ENCODE data around the gene ADAMTSL3.

ADAMTSL3 gene, protein sequence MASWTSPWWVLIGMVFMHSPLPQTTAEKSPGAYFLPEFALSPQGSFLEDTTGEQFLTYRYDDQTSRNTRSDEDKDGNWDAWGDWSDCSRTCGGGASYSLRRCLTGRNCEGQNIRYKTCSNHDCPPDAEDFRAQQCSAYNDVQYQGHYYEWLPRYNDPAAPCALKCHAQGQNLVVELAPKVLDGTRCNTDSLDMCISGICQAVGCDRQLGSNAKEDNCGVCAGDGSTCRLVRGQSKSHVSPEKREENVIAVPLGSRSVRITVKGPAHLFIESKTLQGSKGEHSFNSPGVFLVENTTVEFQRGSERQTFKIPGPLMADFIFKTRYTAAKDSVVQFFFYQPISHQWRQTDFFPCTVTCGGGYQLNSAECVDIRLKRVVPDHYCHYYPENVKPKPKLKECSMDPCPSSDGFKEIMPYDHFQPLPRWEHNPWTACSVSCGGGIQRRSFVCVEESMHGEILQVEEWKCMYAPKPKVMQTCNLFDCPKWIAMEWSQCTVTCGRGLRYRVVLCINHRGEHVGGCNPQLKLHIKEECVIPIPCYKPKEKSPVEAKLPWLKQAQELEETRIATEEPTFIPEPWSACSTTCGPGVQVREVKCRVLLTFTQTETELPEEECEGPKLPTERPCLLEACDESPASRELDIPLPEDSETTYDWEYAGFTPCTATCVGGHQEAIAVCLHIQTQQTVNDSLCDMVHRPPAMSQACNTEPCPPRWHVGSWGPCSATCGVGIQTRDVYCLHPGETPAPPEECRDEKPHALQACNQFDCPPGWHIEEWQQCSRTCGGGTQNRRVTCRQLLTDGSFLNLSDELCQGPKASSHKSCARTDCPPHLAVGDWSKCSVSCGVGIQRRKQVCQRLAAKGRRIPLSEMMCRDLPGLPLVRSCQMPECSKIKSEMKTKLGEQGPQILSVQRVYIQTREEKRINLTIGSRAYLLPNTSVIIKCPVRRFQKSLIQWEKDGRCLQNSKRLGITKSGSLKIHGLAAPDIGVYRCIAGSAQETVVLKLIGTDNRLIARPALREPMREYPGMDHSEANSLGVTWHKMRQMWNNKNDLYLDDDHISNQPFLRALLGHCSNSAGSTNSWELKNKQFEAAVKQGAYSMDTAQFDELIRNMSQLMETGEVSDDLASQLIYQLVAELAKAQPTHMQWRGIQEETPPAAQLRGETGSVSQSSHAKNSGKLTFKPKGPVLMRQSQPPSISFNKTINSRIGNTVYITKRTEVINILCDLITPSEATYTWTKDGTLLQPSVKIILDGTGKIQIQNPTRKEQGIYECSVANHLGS (N-terminal part only)

DNA sequence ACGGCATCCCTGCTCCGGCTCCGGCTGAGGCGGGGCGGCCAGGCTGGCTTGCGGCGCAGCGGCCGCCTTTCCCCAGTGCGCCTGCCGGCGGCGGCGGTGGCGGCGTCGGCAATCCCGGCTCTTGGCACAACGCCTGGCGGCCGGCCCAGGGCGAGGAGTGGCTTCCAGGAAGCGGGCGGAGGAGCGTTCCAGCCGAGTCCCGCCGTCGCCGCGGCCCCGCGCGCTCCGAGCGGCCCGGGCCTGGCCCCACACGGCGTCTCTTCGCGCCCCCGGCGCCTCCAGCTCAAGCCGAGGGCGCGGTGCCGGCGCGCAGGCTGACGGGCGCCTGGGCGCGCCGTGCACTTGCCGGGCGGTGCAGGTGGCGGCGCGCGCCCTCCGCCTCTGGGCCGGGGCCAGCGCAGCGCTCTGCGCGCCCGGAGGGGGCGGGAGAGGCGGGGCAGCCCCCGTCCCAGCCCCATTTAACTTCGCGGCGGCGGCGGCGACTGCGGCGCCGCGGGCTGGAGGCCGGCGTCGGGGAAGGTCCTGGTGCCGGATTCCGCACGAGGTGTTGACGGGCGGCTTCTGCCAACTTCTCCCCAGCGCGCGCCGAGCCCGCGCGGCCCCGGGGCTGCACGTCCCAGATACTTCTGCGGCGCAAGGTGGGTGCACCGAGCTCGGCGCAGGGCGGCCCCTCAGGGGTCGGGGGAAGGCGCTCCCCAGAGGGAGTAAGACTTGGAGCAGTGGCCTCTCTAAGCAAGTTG lies at the start of gene ADAMTSL3:
Gene ADAMTSL3, plus strand, starts transcription at position 485 of the 740 bp plus-strand sequence. CDS start 1,639 bp downstream, outside the sequence.
- ATAC-seq: no peak

DNA sequence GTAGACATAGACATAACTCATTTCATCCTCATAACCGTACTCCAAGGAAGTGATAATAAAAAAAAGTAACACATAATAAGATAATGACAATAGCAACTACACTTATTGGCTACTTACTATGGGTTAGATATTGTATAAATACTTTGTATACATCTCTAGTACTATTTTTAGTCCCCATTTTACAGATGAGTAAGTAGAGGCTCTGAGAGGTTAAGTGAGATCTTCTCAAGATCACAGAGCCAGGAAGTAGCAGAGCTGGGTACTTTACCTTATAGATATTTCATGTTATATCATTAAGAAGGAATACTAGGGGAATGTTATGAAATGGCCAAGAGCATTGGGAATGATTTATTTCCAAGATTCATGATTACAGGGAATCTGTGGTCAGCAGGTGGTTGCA lies 49.4 kb upstream of the ADAMTSL3 start:
- no peak for ATAC-seq

DNA sequence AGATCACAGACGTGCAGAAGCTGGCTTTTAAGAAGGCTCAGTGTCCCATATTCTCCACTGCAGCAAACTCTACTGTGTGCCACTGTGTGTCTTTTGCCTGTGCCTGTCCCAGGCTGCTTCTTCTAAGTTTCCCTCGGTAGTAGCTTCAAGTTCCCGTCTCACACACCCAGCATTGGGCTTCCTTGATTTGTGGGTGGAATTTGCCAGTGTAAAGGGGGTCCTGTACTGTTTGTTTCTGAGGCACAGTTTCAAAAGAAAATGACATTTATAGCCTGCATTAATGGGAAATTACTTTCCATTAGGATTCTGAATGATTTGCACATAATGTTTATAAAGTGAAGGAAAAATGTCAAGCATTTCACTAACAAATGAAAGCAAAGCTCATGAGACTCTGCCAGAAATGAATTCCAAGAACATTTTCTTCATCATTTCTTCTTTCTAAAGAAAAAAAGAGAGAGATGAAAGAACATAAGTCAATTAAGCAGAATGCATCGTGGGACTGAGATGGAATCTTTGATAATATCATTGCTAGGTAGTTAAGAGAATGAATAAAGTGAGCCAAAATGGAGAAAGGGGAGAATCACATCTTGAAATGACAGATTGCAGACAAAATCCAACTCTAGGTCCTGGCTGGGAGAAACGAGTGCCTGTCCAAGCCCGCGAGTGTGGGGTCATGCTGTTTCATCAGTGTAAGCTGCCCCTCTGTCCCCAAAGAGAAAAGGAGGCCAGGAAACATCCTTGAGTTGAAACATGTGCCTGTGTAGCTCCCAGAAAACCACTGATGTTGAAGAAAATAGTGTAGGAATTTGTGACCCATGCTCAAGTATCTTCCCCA lies 48.6 kb upstream of the ADAMTSL3 start:
- no peak for ATAC-seq

DNA sequence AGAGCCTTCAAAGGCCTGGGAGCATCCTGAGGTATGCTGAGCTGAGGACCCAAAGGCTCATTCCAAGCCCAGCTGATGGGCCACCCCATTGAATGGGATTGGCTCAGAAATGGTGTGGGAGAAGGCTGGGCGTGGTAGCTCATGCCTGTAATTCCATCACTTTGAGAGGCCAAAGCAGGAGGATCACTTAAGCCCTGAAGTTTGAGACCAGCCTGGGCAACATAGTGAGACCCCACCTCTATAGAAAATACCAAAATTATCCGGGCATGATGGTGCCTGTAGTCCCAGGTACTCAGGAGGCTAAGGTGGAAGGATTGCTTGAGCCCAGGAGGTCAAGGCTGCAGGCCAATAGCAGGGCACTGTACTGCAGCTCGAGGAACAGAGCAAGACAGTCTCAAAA lies 43.8 kb upstream of the ADAMTSL3 start:
- no peak for ATAC-seq

DNA sequence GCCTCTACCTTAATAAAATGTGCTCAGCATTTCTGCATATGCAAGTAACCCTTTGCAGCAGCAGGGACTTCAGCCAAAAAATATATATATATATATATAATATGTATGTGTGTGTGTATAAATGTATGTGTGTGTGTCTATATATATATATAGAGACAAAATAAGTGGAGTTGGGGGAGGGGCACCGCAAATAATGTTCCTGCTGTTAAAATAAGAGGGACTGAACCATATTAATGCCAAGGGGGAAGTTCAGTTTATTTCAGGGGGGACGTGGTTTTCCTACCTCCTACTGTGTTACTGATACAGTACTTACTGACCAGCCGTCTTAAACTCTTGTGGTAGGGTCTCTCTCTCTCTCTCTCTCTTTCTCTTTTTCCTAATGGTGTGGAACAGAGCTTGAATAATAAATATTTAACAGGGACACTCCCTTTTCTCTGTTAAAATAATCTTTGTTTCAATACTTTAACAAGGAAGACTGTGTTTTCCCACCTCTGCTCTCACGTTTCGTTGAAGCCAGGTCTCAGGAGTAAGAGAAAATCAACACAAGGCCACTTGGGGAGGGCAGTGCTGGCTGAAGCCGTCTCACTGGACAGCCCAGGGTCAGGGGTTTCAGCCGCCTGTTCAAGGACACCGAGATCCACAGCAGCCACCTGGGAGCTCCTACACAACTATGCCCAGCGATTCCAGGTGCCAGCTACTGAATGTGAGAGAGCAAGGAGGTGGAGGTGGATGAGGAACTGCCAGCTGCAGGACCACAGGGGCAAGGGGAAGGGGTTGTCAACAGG lies 42.8 kb upstream of the ADAMTSL3 start:
- no peak for ATAC-seq

DNA sequence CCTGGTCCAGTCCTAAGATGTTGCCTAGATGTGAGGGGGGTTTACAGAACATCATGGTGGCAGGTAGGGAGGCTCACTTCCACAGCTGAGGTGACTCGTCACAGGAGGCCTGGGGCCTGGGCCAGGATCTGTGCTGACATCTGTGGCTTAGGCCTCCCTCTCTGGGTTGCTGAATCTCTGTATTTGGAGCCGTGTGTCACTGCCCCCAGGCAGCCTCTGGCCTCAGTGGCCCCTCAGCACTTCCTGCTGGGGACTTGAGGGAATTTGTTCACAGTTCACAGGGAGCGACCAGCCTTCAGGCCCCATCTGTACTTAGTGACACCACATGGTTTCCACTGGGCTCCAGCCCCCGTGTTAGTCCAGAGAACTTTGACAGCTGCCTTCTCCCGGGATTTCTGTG lies 41.7 kb upstream of the ADAMTSL3 start:
- no peak for ATAC-seq

DNA sequence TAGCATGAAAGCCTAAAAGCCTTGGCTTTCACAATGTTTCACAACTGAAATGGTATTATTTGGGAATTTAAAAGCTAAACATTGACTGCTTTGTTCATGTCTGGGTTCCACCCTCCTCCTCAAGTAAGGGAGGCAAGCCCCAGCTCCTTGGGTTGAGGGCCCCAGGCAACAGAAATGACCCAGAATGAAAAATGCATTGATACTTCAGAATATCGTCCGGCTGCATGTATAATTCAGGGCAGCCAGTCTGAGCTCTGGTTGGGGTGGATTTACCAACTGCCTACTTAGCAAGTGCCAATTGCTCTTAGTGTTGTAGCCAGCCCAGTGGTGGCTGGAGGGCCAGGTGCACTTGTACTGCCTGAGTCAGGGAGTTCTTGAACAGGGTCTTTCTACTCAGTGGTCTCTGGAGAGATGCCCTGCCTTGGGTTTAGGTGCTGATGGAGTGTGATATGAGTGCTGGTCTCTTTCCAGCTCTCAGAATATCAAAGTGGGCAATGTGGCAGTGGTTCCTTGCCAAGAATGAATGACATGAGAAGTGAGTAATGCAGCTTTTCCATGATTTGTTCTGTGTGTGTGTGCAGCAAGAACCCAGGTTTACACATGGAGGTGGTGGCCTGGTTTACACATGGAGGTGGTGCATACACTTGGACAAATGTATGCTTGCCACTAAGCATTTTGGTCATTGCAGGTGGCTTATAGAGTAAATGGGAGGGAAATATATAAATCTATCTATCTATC lies 40.9 kb upstream of the ADAMTSL3 start:
- ATAC-seq: no peak

DNA sequence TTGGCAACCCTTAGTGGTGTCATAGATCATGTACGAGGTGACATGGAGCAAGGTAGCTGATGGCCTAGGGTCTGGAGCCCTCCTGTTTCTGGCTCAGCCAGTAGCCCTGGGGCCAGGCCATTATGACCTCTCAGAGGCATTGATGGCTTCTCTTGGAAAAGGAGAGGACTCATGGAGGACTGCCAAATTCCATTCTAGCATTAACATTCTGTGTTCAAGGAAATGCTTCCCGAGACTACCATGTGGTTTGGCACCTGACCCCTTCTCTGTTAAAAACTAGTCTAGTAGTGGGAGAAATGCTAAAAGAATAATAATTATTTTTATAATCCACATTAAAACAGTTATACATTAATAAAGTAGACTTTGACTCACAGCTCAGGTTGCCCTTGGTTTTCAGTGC lies 40.2 kb upstream of the ADAMTSL3 start:
- no peak for ATAC-seq

DNA sequence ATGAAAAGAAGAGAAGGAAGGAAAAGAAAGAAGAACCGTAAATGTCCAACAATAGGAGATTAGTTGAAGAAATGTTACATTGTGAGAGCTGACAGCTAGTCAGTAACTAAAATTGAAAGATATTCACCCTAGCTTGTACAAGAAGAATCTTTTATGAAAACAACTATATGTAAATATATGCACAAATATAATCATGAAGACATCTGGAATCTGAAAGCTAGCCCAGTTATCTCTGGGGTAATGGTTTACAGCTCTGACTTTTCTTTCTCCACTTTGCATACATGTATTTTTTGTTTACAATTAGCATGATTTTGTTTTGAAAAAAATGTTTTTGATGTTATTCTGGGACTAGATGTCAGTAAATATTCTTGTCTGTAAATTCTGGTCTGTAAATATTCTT lies 37.1 kb upstream of the ADAMTSL3 start:
- no peak for ATAC-seq

DNA sequence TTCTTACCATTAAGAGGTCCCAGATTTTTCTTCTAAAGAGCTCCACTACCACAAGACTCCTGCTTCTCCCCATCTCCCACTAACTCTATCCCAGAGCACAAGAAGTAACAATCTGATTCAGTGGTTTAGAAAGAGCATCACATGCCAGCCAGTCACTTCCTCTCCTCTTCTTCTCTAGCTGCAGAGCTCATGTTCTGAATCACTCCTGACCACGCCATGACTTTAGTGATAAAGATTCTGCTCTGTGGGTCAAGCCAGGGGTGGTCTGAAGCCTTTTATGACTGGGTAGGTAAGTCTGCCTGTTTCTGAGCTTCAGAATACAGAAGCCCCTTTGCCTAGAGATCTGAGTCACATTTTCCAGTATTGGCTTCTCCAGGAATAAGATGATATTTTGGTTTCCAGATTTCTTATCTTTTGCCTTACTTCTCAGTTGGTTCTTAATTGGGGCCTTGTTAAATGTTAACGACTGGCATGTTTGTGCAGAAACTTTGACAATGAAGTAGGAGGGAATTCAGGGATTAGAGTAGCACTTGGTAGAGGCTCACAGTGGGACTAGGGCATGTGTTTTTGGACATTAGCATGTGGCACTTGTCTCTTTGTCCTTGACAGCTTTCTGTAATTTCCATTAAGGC lies 27.6 kb upstream of the ADAMTSL3 start:
- ATAC-seq: no peak

DNA sequence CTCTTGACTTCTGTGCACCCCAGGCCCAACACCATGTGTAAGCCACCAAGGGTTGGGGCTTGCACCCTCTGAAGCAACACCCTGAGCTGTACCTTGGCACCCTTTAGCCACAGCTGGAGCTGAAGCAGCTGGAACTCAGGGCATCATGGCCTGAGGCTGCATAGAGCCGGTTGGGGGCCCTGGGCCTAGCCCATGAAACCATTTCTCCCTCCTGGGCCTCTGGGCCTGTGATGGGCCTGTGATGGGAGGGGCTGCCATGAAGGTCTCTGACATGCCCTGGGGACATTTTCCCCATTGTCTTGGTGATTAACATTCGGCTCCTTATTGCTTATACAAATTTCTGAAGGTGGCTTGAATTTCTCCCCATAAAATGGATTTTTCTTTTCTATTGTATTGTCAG lies 22.4 kb upstream of the ADAMTSL3 start:
- no peak for ATAC-seq

DNA sequence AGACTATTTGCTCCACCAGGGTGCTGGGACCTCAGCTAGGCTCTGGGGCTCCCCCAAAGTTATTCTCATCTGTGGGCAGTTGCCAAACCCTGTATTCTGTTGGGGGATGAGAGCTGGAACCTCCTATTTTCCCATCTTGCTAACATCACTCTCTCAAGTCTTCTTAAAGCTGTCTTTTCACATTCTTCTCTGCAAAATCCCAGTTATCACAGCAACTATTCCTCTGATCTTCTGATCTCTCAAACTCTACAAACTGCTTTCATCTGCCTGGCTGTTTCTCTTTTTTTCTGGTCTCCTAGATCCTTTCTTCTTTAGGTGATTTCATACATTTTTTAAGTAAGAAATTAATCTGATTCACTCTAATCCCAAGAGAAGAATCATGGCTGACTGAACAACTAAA lies 10.7 kb upstream of the ADAMTSL3 start:
- no peak for ATAC-seq

DNA sequence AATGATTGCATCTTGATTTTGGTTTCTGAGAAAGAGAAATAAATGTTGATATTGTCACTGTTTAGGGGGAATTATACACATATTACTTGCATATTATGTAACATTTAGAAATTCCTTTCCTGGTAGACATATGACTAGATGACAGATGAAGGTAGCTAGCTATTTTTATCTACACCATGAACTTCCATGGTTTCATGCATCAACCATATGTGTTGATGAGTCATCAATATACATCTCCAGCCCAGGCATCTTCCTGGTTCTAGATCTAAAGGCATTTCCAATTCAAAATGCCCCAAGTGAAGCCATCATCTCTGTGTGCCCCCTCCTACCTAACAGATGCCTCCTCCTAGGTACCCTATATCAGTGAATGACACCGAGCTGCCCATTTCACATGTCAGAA lies 9.5 kb upstream of the ADAMTSL3 start:
- no peak for ATAC-seq

DNA sequence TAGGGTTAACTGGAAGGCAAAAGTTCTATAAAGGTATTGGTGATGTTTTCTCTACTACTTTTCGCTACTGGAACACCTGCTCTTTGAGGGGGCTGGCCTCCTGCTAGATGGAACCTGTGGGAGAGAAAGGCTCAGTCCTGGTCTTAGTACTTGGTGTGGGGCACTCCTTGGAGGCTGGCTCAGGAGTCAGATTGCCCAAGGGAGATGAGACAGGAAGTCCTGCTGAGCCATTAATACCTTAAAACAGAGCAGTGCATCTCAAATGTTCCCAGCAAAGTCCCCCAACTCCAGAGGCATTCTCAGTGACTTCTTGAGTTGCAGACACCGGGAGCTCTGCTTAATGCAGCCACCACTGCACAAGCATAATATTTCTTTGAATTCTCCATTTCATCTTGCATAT lies 3.1 kb upstream of the ADAMTSL3 start:
- ATAC-seq: no peak

DNA sequence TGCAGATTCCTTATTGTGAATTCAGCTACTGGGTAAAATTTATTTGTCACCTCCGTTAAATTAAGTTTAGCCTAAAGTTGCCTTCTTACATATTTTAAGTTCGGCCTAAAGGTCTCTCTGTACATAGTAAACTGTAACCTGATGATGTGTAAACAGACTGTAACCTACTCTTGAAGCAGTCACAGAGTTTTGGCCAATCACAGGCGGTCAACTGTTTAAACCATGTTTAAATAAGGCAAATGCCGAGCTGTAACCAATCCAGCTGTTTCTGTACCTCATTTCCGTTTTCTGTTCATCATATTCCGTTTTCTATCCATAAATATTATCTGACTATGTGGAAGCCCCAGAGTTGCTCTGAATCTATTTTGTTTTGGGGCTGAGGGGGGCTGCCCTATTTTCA lies 2.4 kb upstream of the ADAMTSL3 start:
- no peak for ATAC-seq

DNA sequence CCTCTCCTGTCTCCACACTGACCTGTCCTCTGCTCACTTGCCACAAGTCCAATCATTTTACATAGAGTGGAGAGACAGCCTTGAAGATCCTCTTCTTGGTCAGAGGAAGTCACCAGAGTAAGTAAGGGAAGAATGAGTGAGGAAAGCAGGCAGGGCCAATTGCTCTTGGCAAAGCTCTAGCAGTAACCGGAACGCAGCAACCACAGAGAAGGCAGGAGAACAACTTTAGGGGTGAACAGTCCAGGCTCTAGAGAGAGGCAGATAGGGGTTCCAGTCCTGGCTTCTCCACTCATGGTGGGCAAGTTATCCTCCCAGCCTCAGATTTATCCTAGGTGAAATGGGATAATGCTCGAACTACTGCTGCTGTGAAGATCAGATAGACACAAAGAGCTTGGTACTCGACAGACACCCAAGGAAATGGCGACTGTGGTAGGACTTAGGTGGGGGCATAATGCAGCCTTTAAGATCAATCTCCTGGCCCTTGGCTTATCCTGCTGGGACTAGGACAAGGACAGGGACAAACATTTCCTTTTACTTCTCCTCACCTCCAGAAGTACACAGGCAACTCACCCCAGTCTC lies 1.2 kb upstream of the ADAMTSL3 start:
- ATAC-seq: no peak

DNA sequence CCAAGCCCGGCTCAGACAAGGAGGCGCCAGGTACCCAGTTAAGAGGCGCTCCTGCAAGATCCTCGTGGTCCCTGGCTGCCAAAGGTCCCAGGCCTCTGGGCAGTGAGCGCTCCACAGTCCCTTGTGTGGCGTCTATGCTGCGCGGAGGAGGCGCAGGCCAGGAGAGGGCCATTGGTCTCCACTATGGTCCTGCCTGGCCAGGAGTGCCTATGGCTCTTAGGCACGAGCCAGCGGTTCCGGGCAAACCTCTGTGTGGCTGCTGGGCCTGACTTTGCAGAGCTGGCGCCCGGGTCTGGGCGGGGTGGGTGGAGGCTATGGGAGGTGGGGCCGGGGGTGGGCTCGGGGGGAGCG lies 660 bp upstream of the ADAMTSL3 start:
- no peak for ATAC-seq

DNA sequence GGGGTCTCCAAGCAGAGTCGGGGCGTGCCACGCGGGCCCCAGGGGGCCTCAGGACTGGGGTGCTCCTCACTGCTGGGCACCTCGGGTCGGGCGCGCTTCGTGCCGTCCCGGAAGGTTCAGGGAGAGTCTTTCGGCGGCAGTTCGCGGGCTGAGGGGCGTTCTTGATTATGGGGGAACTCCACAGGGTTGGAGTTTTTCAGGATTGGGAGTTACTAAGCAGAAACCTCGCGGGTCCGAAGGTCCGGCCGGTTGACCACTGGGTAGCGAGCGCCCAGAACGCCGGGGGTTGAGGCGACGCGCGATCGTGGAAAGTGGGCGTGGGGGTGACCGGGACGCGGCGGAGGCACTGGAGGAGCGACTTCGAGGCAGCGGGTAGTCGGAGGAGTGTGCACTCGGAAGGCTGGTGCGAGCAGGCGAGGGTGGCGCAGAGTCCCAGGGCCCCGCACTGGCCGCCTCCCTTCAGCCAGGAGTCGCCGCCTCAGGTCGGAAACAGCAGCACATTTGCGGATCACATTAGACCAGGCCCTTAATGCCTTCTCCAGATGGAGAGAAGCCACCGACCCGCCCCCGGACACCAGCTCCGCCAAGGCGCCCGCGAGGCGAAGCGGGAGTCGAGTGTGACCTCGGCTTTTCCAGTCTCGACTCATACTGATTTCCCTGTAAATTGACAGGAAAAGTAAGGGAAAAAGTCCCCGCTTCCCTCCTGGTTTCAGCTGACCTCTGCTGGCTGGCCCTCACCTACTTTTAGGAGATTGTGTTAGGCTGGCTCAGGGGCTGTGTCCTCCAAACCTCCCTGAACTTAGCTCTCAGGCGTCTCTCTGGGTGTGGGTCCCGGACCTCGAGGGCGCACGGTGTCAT lies 685 bp downstream of the ADAMTSL3 start:
- no peak for ATAC-seq
